ENCODE data around the gene MARVELD1.
"Not testable (repeated sequence)": the region's sequence is repeated elsewhere in the genome, so short reads cannot be mapped to it uniquely, and the experiment has no call there.

The MARVELD1 gene

GRCh38 chr10:97713339-97713825 is at the start of gene MARVELD1:
TSS of gene MARVELD1 (plus strand) at chr10:97713730. CDS start at chr10:97713877, 147 bp downstream.
- in situ Hi-C loops (cut with MboI; ENCODE audit: low sequenced_read_pairs), result no loop called here

GRCh38 chr10:97664282-97664850 is 49.2 kb upstream of the MARVELD1 start:
- in situ Hi-C loops (cut with MboI; ENCODE audit: low sequenced_read_pairs), result no loop called here

- in situ Hi-C loops (cut with MboI; ENCODE audit: low sequenced_read_pairs), result no loop called here
Observed at GRCh38 chr10:97666992-97667391, 46.5 kb upstream of the MARVELD1 start.

- in situ Hi-C loops (cut with MboI; ENCODE audit: low sequenced_read_pairs), result no loop called here
Observed at GRCh38 chr10:97667463-97667862, 46.1 kb upstream of the MARVELD1 start.

GRCh38 chr10:97669571-97669970 is 44.0 kb upstream of the MARVELD1 start:
- in situ Hi-C loops (cut with MboI; ENCODE audit: low sequenced_read_pairs), result no loop called here

GRCh38 chr10:97673736-97674525 is 39.6 kb upstream of the MARVELD1 start:
- in situ Hi-C loops (cut with MboI; ENCODE audit: low sequenced_read_pairs), result no loop called here

- in situ Hi-C loops (cut with MboI; ENCODE audit: low sequenced_read_pairs), result no loop called here
Observed at GRCh38 chr10:97675222-97675621, 38.3 kb upstream of the MARVELD1 start.

- in situ Hi-C loops (cut with MboI; ENCODE audit: low sequenced_read_pairs), result no loop called here
Observed at GRCh38 chr10:97676770-97677581, 36.6 kb upstream of the MARVELD1 start.

- in situ Hi-C loops (cut with MboI; ENCODE audit: low sequenced_read_pairs), result no loop called here
Observed at GRCh38 chr10:97679594-97679993, 33.9 kb upstream of the MARVELD1 start.

- in situ Hi-C loops (cut with MboI; ENCODE audit: low sequenced_read_pairs), result no loop called here
Observed at GRCh38 chr10:97682042-97682441, 31.5 kb upstream of the MARVELD1 start.

GRCh38 chr10:97683556-97684367 is 29.8 kb upstream of the MARVELD1 start:
- in situ Hi-C loops (cut with MboI; ENCODE audit: low sequenced_read_pairs), result no loop called here

- in situ Hi-C loops (cut with MboI; ENCODE audit: low sequenced_read_pairs), result not testable (repeated sequence)
Observed at GRCh38 chr10:97684368-97684713, 29.2 kb upstream of the MARVELD1 start.

GRCh38 chr10:97684866-97685394 is 28.6 kb upstream of the MARVELD1 start:
- in situ Hi-C loops (cut with MboI; ENCODE audit: low sequenced_read_pairs), result no loop called here

- in situ Hi-C loops (cut with MboI; ENCODE audit: low sequenced_read_pairs), result no loop called here
Observed at GRCh38 chr10:97685395-97685958, 28.1 kb upstream of the MARVELD1 start.

- in situ Hi-C loops (cut with MboI; ENCODE audit: low sequenced_read_pairs), result no loop called here
Observed at GRCh38 chr10:97686301-97686961, 27.1 kb upstream of the MARVELD1 start.

- in situ Hi-C loops (cut with MboI; ENCODE audit: low sequenced_read_pairs), result no loop called here
Observed at GRCh38 chr10:97686962-97687784, 26.4 kb upstream of the MARVELD1 start, which contains the start of gene AVPI1. TSS of gene AVPI1 (minus strand) at chr10:97687241. CDS start at chr10:97679905, 7,336 bp downstream.

GRCh38 chr10:97687785-97688781 is 25.4 kb upstream of the MARVELD1 start:
- in situ Hi-C loops (cut with MboI; ENCODE audit: low sequenced_read_pairs), result no loop called here

Data from HL-60/S4 treated with retinoic acid at 250 ng/mL for 4 days and 3 days (cell line).